Natural killer cell treated with Interleukin-12 subunit alpha and Interleukin-12 subunit beta and Interleukin-15 and Interleukin-18, amount 100 ng/mL, for 72 hours (primary cell): ENCODE data around the gene KCNJ16. TPM values are rescaled to one million over a fixed set of nuclear protein-coding genes. Genes with fewer than 3 reads are reported as not detected.
"Not testable (repeated sequence)": the region's sequence is repeated elsewhere in the genome, so short reads cannot be mapped to it uniquely, and the experiment has no call there.

ENCODE experiments used
- ATAC-seq, 2 donors: fragments of 150-1000 bp; cut with Tn5 transposase in 1 of 2; sonication (Bioruptor Pico), chemical (Tn5 transposase) in 1 of 2; 2 replicates each; pipeline ENCODE4 v1.10.0; 2021
- DNase-seq: peaks from one replicate; pipeline ENCODE4 v3.0.0; 2022; ENCODE audit warnings: low spot score
- H3K27ac Mint-ChIP-seq, 2 donors: 1 replicate in 1 of 2; 2 replicates in 1 of 2; pipeline ENCODE4 v1.8.0; 2022; ENCODE audit warnings: mixed read lengths in 2 of 2, mild to moderate bottlenecking in 1 of 2, moderate library complexity in 1 of 2
- H3K27me3 Mint-ChIP-seq, 2 donors: 1 replicate in 1 of 2; 2 replicates in 1 of 2; pipeline ENCODE4 v1.8.0; 2022; ENCODE audit warnings: mixed read lengths in 2 of 2
- H3K36me3 Mint-ChIP-seq: one replicate; pipeline ENCODE4 v1.8.0; 2022; ENCODE audit warnings: mixed read lengths
- H3K4me1 Mint-ChIP-seq, 2 donors: 1 replicate in 1 of 2; 2 replicates in 1 of 2; pipeline ENCODE4 v1.8.0; 2022; ENCODE audit warnings: low read depth in 2 of 2, mixed read lengths in 2 of 2, mild to moderate bottlenecking in 1 of 2
- H3K4me3 Mint-ChIP-seq: one replicate; pipeline ENCODE4 v1.8.0; 2022; ENCODE audit warnings: mixed read lengths
- H3K9me3 Mint-ChIP-seq: 2 replicates; pipeline ENCODE4 v1.8.0; 2022; ENCODE audit warnings: mixed read lengths
- total RNA-seq, 2 donors: library from RNA; stranded (reverse); gene quantifications; one replicate each; pipeline ENCODE4 v1.2.3, GENCODE V29; 2022

KCNJ16 gene
- not detected for total RNA-seq

- H3K27ac Mint-ChIP-seq, result no peak within 1 kb of the TSS
- no peak for ATAC-seq
- H3K27me3 Mint-ChIP-seq, result peaks cover 3 to 5% of the 10 kb centered on the region in 2 donors
- no peaks in the 10 kb centered on the region for H3K36me3 Mint-ChIP-seq
- no peaks in the 10 kb centered on the region for H3K4me1 Mint-ChIP-seq
- H3K9me3 Mint-ChIP-seq, result peaks cover 7% of the 10 kb centered on the region
- no peak for DNase-seq
- no peak within 1 kb of the TSS for H3K4me3 Mint-ChIP-seq
Observed at GRCh38 chr17:70074956-70075355, at the start of gene KCNJ16. Gene KCNJ16 (plus strand): TSS chr17:70075225. CDS start chr17:70132088, 56,863 bp downstream.

GRCh38 chr17:70028397-70028796 lies 46.6 kb upstream of the KCNJ16 start:
- Mint-ChIP-seq H3K4me1 (no peaks in the 10 kb centered on the region), H3K9me3 (peaks cover 11% of the 10 kb centered on the region), H3K36me3 (no peaks in the 10 kb centered on the region), H3K4me3 (no peak overlapping the region), H3K27me3 (no peaks in the 10 kb centered on the region), H3K27ac (no peak overlapping the region)
- ATAC-seq, result no peak
- DNase-seq, result no peak

DNA sequence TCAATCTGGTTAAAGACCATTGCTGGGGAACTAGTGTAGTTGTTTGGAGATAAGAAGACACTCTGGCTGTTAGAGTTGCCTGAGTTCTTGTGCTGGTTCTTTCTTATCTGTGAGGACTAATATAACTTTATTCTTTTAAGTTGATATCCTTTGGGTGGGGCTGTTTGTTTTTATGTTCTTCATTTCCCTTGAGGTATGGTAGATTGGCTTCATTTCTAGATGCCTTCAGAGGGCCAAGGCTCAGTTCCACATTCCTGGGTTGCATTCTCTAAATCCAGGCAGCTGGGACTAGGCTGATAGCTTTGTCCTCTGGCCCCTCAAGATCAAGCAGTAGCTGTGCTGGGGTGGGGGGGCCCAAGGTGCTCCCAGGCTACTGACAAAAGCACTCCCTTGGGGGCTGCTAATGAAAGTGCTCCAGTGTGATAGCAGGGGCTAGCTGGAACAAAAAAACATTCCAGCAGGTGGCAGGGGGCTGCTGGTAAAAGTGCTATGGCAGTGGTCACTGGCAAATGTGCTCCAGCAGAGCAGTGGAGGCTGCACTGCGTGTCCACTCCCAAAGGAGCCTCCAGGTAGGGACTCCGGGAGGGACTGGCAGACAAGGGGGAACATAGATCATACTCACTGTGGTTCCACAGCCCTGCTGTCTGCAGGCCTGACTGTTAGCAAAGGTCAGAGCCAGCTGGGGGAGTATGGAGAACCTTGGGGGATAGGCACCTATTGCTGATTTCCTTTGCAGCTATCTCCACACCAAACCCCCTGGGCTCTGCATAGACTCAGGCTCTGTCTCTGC lies 45.9 kb upstream of the KCNJ16 start:
- Mint-ChIP-seq H3K9me3 (peaks cover 11% of the 10 kb centered on the region), H3K4me1 (no peaks in the 10 kb centered on the region), H3K36me3 (no peaks in the 10 kb centered on the region), H3K27me3 (no peaks in the 10 kb centered on the region), H3K27ac (no peak overlapping the region), H3K4me3 (no peak overlapping the region)
- no peak for DNase-seq
- ATAC-seq, result no peak

GRCh38 chr17:70030371-70030770 lies 44.7 kb upstream of the KCNJ16 start:
- Mint-ChIP-seq H3K27ac (no peak overlapping the region), H3K27me3 (no peaks in the 10 kb centered on the region), H3K4me3 (no peak overlapping the region), H3K4me1 (no peaks in the 10 kb centered on the region), H3K9me3 (peaks cover 11% of the 10 kb centered on the region), H3K36me3 (no peaks in the 10 kb centered on the region)
- no peak for ATAC-seq
- DNase-seq, result no peak

GRCh38 chr17:70031341-70031740 lies 43.7 kb upstream of the KCNJ16 start:
- ATAC-seq, result no peak
- Mint-ChIP-seq H3K27me3 (no peaks in the 10 kb centered on the region), H3K9me3 (peaks cover 11% of the 10 kb centered on the region), H3K4me1 (no peaks in the 10 kb centered on the region), H3K36me3 (no peaks in the 10 kb centered on the region), H3K4me3 (no peak overlapping the region), H3K27ac (no peak overlapping the region)
- no peak for DNase-seq

- H3K27me3 Mint-ChIP-seq, result no peaks in the 10 kb centered on the region
- peaks cover 10% of the 10 kb centered on the region for H3K9me3 Mint-ChIP-seq
- H3K4me3 Mint-ChIP-seq, result no peak overlapping the region
- no peak for DNase-seq
- ATAC-seq, result no peak
- no peaks in the 10 kb centered on the region for H3K4me1 Mint-ChIP-seq
- H3K36me3 Mint-ChIP-seq, result no peaks in the 10 kb centered on the region
- no peak overlapping the region for H3K27ac Mint-ChIP-seq
Observed at GRCh38 chr17:70033165-70033564, 41.9 kb upstream of the KCNJ16 start.

- ATAC-seq, result no peak
- Mint-ChIP-seq H3K27ac (no peak overlapping the region), H3K4me1 (no peaks in the 10 kb centered on the region), H3K36me3 (no peaks in the 10 kb centered on the region), H3K27me3 (no peaks in the 10 kb centered on the region), H3K4me3 (no peak overlapping the region), H3K9me3 (peaks cover 2% of the 10 kb centered on the region)
- DNase-seq, result no peak
Observed at GRCh38 chr17:70034158-70034557, 40.9 kb upstream of the KCNJ16 start.

DNA sequence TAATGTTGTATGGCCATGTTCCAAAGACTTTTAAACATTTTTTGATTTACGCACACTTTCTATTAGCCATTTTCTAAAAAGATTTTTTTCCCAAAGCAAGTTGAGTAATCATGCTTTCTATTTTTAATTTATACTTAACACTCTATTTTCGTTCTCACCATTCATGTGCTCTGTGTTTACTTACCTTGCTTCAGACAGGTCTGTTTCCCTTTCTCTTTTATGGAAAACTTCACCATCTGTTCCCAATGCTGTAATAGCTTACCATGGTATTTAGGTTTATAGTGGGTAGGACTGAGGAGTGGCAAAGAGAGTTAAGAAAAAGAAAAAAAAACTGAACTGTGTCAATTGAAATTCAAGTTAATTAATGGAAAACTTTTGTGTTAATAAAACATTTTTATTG lies 37.5 kb upstream of the KCNJ16 start:
- H3K27ac Mint-ChIP-seq, result no peak overlapping the region
- no peaks in the 10 kb centered on the region for H3K4me1 Mint-ChIP-seq

DNA sequence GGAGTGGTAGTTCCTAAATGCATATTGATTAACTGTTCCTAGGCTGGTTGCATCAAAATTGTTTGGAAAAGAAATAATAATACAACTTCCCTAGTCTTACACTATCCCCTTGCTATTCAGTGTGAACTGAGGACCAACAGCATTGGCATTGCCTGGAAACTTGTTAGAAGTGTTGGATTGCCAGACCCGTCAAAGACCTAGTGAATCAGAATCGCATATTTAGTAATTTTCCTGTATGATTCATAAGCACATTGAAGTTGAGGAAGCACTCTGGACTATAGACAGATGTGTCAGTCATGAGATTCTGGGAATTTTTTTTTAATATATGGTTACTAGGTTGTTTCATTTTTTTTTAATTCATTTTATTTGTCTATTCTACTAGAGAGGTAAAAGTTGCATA lies 34.7 kb upstream of the KCNJ16 start:
- DNase-seq, result no peak
- no peak for ATAC-seq
- no peak overlapping the region for H3K4me3 Mint-ChIP-seq
- H3K27ac Mint-ChIP-seq, result no peak overlapping the region
- no peaks in the 10 kb centered on the region for H3K36me3 Mint-ChIP-seq
- no peaks in the 10 kb centered on the region for H3K27me3 Mint-ChIP-seq
- no peaks in the 10 kb centered on the region for H3K4me1 Mint-ChIP-seq
- H3K9me3 Mint-ChIP-seq, result no peaks in the 10 kb centered on the region

More for the DNA sequence above, 37.5 kb upstream of the KCNJ16 start:
- Mint-ChIP-seq H3K36me3 (no peaks in the 10 kb centered on the region), H3K4me3 (no peak overlapping the region), H3K9me3 (no peaks in the 10 kb centered on the region), H3K27me3 (no peaks in the 10 kb centered on the region)
- DNase-seq, result no peak
- ATAC-seq, result no peak

GRCh38 chr17:70041061-70041460 lies 34.0 kb upstream of the KCNJ16 start:
- H3K27me3 Mint-ChIP-seq, result no peaks in the 10 kb centered on the region
- no peaks in the 10 kb centered on the region for H3K9me3 Mint-ChIP-seq
- ATAC-seq, result no peak
- H3K4me3 Mint-ChIP-seq, result no peak overlapping the region
- DNase-seq, result no peak
- H3K4me1 Mint-ChIP-seq, result no peaks in the 10 kb centered on the region
- H3K36me3 Mint-ChIP-seq, result no peaks in the 10 kb centered on the region
- H3K27ac Mint-ChIP-seq, result no peak overlapping the region

GRCh38 chr17:70041540-70041939 lies 33.5 kb upstream of the KCNJ16 start:
- H3K36me3 Mint-ChIP-seq, result no peaks in the 10 kb centered on the region
- H3K4me3 Mint-ChIP-seq, result no peak overlapping the region
- no peaks in the 10 kb centered on the region for H3K27me3 Mint-ChIP-seq
- H3K27ac Mint-ChIP-seq, result no peak overlapping the region
- no peaks in the 10 kb centered on the region for H3K9me3 Mint-ChIP-seq
- DNase-seq, result no peak
- ATAC-seq, result no peak
- no peaks in the 10 kb centered on the region for H3K4me1 Mint-ChIP-seq

GRCh38 chr17:70045780-70046179 lies 29.2 kb upstream of the KCNJ16 start:
- H3K27ac Mint-ChIP-seq, H3K36me3 Mint-ChIP-seq, H3K9me3 Mint-ChIP-seq, DNase-seq, H3K27me3 Mint-ChIP-seq, H3K4me3 Mint-ChIP-seq, H3K4me1 Mint-ChIP-seq, ATAC-seq: not testable (repeated sequence)

GRCh38 chr17:70047619-70048419 lies 27.2 kb upstream of the KCNJ16 start:
- Mint-ChIP-seq H3K4me3 (no peak overlapping the region), H3K27ac (no peak overlapping the region), H3K36me3 (no peaks in the 10 kb centered on the region), H3K4me1 (no peaks in the 10 kb centered on the region), H3K27me3 (no peaks in the 10 kb centered on the region), H3K9me3 (no peaks in the 10 kb centered on the region)
- DNase-seq, result no peak
- ATAC-seq, result no peak

DNA sequence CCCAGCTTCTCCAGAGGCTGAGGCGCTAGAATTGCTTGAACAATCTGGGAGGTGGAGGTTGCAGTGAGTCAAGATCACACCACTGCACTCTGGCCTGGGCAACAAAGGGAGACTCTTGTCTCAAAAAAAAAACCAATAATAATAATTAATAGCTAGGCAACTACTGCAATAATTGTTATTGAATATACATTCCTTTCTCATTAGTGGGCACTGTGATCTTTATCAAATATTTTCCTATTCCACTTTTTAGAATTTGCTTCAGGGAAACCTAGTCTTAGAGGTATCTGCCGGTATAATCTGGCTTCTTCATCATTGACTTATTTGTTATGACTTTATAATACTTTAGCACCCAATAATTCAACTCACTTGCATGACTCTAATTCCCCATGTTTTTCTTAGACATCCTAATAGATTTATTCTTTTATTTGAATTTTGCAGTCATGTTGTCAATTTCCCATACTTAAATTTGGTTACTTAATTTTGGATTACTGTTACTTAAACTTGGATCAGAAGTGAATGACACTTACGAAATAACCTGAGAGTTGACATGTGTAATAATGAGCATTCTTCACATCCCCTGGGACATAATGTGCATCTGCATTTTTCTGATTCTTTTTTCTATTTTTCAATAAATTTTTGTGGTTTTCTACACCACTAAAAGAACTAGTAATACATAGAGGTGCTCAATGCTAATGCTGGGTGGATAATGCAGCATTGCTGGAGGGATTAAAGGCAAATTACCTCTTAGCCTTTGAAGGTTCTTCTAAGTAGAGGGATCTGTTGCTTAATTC lies 25.0 kb upstream of the KCNJ16 start:
- Mint-ChIP-seq H3K9me3 (no peaks in the 10 kb centered on the region), H3K36me3 (no peaks in the 10 kb centered on the region), H3K4me1 (no peaks in the 10 kb centered on the region), H3K27me3 (no peaks in the 10 kb centered on the region), H3K4me3 (no peak overlapping the region), H3K27ac (no peak overlapping the region)
- no peak for DNase-seq
- no peak for ATAC-seq
